HL-60 (cell line): ENCODE data around the gene P2RX2.

Experiments
- CTCF ChIP-seq: IDR thresholded peaks from one replicate; pipeline ENCODE4 v1.5.1; 2011; ENCODE audit warnings: low read length, control low read depth, inconsistent platforms; ENCODE audit not compliant: insufficient read depth
- GABPA ChIP-seq: IDR thresholded peaks from 2 replicates; pipeline ENCODE4 v1.6.1; 2012; ENCODE audit warnings: low read depth
- POLR2AphosphoS5 ChIP-seq: IDR thresholded peaks from 2 replicates; pipeline ENCODE4 v1.6.1; 2012; ENCODE audit warnings: low read depth
- REST ChIP-seq: IDR thresholded peaks from 2 replicates; pipeline ENCODE4 v1.6.1; 2012; ENCODE audit warnings: low read depth; ENCODE audit not compliant: insufficient replicate concordance
- SPI1 ChIP-seq: IDR thresholded peaks from 2 replicates; pipeline ENCODE4 v1.6.1; 2012; ENCODE audit warnings: low read depth, mild to moderate bottlenecking, borderline replicate concordance

GRCh38 chr12:132605892-132606291 lies 12.7 kb upstream of the P2RX2 start:
- TF ChIP-seq CTCF, result no peak
- no peak for TF ChIP-seq POLR2AphosphoS5
- TF ChIP-seq GABPA, result no peak
- TF ChIP-seq REST, result no peak
- no peak for TF ChIP-seq SPI1
